ENCODE measurements around the gene RNASE9. TPM values are rescaled to one million over a fixed set of nuclear protein-coding genes. Genes with fewer than 3 reads are reported as not detected.

RNASE9 gene
- total and polyA plus RNA-seq, 4 donors = not detected

GRCh38 chr14:20608383-20609110, 47.7 kb upstream of the RNASE9 start:
- H3K36me3 ChIP-seq (ENCODE audit: control insufficient read depth in 4 of 4, insufficient read depth in 3 of 4, low read depth in 1 of 4, low read length in 3 of 4) = no peaks in the 10 kb centered on the region
- no peak for TF ChIP-seq NR2F2 (IDR thresholded peaks at IDR 0.05)
- no peak for TF ChIP-seq CTCF (IDR thresholded peaks at IDR 0.05; ENCODE audit: low read depth, low read length, missing input control)
- no peak for TF ChIP-seq JUND (IDR thresholded peaks at IDR 0.05)
- TF ChIP-seq SP1 (IDR thresholded peaks at IDR 0.05) = no peak
- no peak for TF ChIP-seq REST (IDR thresholded peaks at IDR 0.05)
- no peak for TF ChIP-seq RXRA (IDR thresholded peaks at IDR 0.05)
- TF ChIP-seq HNF4A (conservative IDR thresholded peaks at IDR 0.05) = no peak
- no peak for TF ChIP-seq MAX (IDR thresholded peaks at IDR 0.05)
- TF ChIP-seq FOXA1 (IDR thresholded peaks at IDR 0.05) = no peak
- TF ChIP-seq ZBTB33 (IDR thresholded peaks at IDR 0.05) = no peak
- 82% methylated on average over 7 of the region's 7 CpGs for WGBS
- no peaks in the 10 kb centered on the region for H3K9me3 ChIP-seq (ENCODE audit: control insufficient read depth in 4 of 4, low read length in 3 of 4)
- peaks cover 0 to 46% (median 20%) of the 10 kb centered on the region in 4 donors for H3K4me1 ChIP-seq (ENCODE audit: control insufficient read depth in 4 of 4, insufficient read depth in 4 of 4, low read length in 3 of 4)
- no peaks in the 10 kb centered on the region for H3K27me3 ChIP-seq (ENCODE audit: control insufficient read depth in 4 of 4, insufficient read depth in 4 of 4, low read length in 3 of 4)
- H3K9ac ChIP-seq (ENCODE audit: low read depth in 1 of 2, low read length in 2 of 2) = no peak overlapping the region
- H3K27ac ChIP-seq (ENCODE audit: low read depth in 1 of 2, low read length in 2 of 2) = no peak overlapping the region
- no peak overlapping the region for H3K4me3 ChIP-seq (ENCODE audit: low read depth in 1 of 3, low read length in 3 of 3)
- no peak for DNase-seq (ENCODE audit: low spot score)

GRCh38 chr14:20607617-20608016, 46.8 kb upstream of the RNASE9 start:
- no peak for DNase-seq (ENCODE audit: low spot score)
- Histone ChIP-seq H3K9ac (ENCODE audit: low read depth in 1 of 2, low read length in 2 of 2) (no peak overlapping the region), H3K4me3 (ENCODE audit: low read depth in 1 of 3, low read length in 3 of 3) (no peak overlapping the region), H3K27ac (ENCODE audit: low read depth in 1 of 2, low read length in 2 of 2) (no peak overlapping the region), H3K4me1 (ENCODE audit: control insufficient read depth in 4 of 4, insufficient read depth in 4 of 4, low read length in 3 of 4) (peaks cover 0 to 37% (median 13%) of the 10 kb centered on the region in 4 donors), H3K27me3 (ENCODE audit: control insufficient read depth in 4 of 4, insufficient read depth in 4 of 4, low read length in 3 of 4) (no peaks in the 10 kb centered on the region), H3K9me3 (ENCODE audit: control insufficient read depth in 4 of 4, low read length in 3 of 4) (no peaks in the 10 kb centered on the region), H3K36me3 (ENCODE audit: control insufficient read depth in 4 of 4, insufficient read depth in 3 of 4, low read depth in 1 of 4, low read length in 3 of 4) (no peaks in the 10 kb centered on the region)
- 61% methylated on average over 5 of the region's 5 CpGs for WGBS
- TF ChIP-seq RXRA (IDR thresholded peaks at IDR 0.05) = no peak
- no peak for TF ChIP-seq ATF3 (IDR thresholded peaks at IDR 0.05)
- no peak for TF ChIP-seq HNF4G (IDR thresholded peaks at IDR 0.05)
- TF ChIP-seq JUND (IDR thresholded peaks at IDR 0.05) = no peak
- no peak for TF ChIP-seq FOXA1 (IDR thresholded peaks at IDR 0.05)
- no peak for TF ChIP-seq YY1 (IDR thresholded peaks at IDR 0.05)
- no peak for TF ChIP-seq TAF1 (conservative IDR thresholded peaks at IDR 0.05)
- no peak for TF ChIP-seq RAD21 (IDR thresholded peaks at IDR 0.05)
- TF ChIP-seq SP1 (IDR thresholded peaks at IDR 0.05) = no peak
- no peak for TF ChIP-seq HNF4A (conservative IDR thresholded peaks at IDR 0.05)
- no peak for TF ChIP-seq ZBTB33 (IDR thresholded peaks at IDR 0.05)
- TF ChIP-seq CTCF (IDR thresholded peaks at IDR 0.05; ENCODE audit: low read depth, low read length, missing input control) = no peak
- no peak for TF ChIP-seq EGR1 (IDR thresholded peaks at IDR 0.05; ENCODE audit: low read depth in 2 of 2)
- TF ChIP-seq FOXA2 (IDR thresholded peaks at IDR 0.05) = no peak
- no peak for TF ChIP-seq GABPA (IDR thresholded peaks at IDR 0.05 in 1 of 2, conservative IDR thresholded peaks at IDR 0.05 in 1 of 2)
- no peak for TF ChIP-seq NR2F2 (IDR thresholded peaks at IDR 0.05)
- TF ChIP-seq MAX (IDR thresholded peaks at IDR 0.05) = no peak
